A375 (cell line): ENCODE data around the gene CHODL. TPM values are rescaled to one million over a fixed set of nuclear protein-coding genes. Genes with fewer than 3 reads are reported as not detected.

ENCODE experiments used
- total RNA-seq: library from RNA; depleted of rRNA; stranded (reverse); fragments of >200 nt; shearing (Covaris generic); gene quantifications from 2 replicates; pipeline ENCODE4 v1.2.3, GENCODE V29; 2014; rRNA removed

Gene CHODL, protein sequence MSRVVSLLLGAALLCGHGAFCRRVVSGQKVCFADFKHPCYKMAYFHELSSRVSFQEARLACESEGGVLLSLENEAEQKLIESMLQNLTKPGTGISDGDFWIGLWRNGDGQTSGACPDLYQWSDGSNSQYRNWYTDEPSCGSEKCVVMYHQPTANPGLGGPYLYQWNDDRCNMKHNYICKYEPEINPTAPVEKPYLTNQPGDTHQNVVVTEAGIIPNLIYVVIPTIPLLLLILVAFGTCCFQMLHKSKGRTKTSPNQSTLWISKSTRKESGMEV
- not detected in 2 replicates for total RNA-seq

DNA sequence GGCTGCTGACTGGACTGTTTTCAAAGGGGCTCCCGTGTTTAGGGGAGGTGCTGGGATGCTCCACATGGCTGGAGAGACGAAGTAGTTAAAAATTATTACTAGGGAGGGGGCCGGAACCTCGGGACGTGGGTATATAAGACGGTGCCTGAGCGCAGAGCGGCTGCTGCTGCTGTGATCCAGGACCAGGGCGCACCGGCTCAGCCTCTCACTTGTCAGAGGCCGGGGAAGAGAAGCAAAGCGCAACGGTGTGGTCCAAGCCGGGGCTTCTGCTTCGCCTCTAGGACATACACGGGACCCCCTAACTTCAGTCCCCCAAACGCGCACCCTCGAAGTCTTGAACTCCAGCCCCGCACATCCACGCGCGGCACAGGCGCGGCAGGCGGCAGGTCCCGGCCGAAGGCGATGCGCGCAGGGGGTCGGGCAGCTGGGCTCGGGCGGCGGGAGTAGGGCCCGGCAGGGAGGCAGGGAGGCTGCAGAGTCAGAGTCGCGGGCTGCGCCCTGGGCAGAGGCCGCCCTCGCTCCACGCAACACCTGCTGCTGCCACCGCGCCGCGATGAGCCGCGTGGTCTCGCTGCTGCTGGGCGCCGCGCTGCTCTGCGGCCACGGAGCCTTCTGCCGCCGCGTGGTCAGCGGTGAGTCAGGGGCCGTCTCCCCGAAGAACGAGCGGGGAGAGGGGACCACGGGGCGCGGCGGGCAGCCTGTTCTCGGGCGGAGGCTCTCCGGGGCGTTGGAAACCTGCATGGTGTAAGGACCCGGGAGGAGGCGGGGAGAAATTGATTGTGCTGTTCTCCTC lies at the start of gene CHODL:
Gene CHODL, plus strand, starts transcription at position 163 of the 793 bp plus-strand sequence. Its CDS starts 391 bp downstream, at position 554.

Other genes starting within 250 kb of the CHODL start
- 35.2 and 37.9 TPM in 2 replicates for gene TMPRSS15, start 159.0 kb downstream of the CHODL start, total RNA-seq